ENCODE measurements around the gene DNTT.

GRCh38 chr10:96387161-96387560 is 82.9 kb downstream of the DNTT start:
- TF ChIP-seq YY1 (IDR thresholded peaks at IDR 0.05; ENCODE audit: insufficient read depth, insufficient read length) (no peak), SUZ12 (IDR thresholded peaks at IDR 0.05; ENCODE audit: extremely low read depth, insufficient read depth, insufficient read length) (no peak), ZNF274 (IDR thresholded peaks at IDR 0.05; ENCODE audit: low read depth, low read length) (no peak)

All from NT2/D1 (cell line).